BE2C (cell line): ENCODE measurements around the gene KCND2.

Source experiments
- DNase-seq: peaks from one replicate; pipeline ENCODE4 v3.0.0-alpha.2; 2020
- H3K27me3 ChIP-seq: fragments of 250-450 bp; sonication (Bioruptor Pico); 2 replicates; pipeline ENCODE4 v1.5.1; 2020; ENCODE audit warnings: mild to moderate bottlenecking
- H3K36me3 ChIP-seq: fragments of 250-450 bp; sonication (Bioruptor Pico); 2 replicates; pipeline ENCODE4 v1.5.1; 2020; ENCODE audit warnings: mild to moderate bottlenecking
- H3K4me1 ChIP-seq: fragments of 250-450 bp; sonication (Bioruptor Pico); 2 replicates; pipeline ENCODE4 v1.5.1; 2020
- H3K4me3 ChIP-seq: 2 replicates; pipeline ENCODE4 v1.5.1; 2011; ENCODE audit warnings: low read depth, low read length
- H3K9me3 ChIP-seq: fragments of 250-450 bp; sonication (Bioruptor Pico); 2 replicates; pipeline ENCODE4 v1.5.1; 2020
- TF ChIP-seq, protein P1 (sequence below): IDR thresholded peaks from 2 replicates; pipeline ENCODE4 v1.5.1; 2012; ENCODE audit warnings: mild to moderate bottlenecking, low read depth, low read length

Gene KCND2

DNA sequence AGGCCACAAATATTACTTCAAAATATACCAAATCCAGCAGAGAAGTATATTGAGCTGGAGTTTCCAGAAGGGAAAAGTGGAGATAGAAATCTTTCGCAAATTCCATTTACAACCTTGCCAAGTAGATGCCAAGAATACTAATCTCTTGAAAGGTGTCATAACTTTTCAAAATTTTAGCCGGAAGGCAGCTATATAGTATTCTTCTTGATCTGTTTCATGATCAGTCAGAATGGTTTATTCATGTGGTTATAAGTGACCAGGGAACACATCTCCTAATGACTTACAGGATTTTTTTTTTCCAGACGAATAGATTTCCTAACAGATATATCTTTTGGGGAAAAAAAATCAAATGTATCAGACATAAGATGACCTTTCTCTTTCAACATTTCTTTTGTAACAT lies 314.3 kb downstream of the KCND2 start:
- Histone ChIP-seq H3K4me3 (no peak overlapping the region), H3K4me1 (no peaks in the 10 kb centered on the region), H3K27me3 (no peaks in the 10 kb centered on the region), H3K36me3 (no peaks in the 10 kb centered on the region), H3K9me3 (no peaks in the 10 kb centered on the region)
- no peak for DNase-seq
- TF ChIP-seq, protein P1, sequence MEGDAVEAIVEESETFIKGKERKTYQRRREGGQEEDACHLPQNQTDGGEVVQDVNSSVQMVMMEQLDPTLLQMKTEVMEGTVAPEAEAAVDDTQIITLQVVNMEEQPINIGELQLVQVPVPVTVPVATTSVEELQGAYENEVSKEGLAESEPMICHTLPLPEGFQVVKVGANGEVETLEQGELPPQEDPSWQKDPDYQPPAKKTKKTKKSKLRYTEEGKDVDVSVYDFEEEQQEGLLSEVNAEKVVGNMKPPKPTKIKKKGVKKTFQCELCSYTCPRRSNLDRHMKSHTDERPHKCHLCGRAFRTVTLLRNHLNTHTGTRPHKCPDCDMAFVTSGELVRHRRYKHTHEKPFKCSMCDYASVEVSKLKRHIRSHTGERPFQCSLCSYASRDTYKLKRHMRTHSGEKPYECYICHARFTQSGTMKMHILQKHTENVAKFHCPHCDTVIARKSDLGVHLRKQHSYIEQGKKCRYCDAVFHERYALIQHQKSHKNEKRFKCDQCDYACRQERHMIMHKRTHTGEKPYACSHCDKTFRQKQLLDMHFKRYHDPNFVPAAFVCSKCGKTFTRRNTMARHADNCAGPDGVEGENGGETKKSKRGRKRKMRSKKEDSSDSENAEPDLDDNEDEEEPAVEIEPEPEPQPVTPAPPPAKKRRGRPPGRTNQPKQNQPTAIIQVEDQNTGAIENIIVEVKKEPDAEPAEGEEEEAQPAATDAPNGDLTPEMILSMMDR: no peak

DNA sequence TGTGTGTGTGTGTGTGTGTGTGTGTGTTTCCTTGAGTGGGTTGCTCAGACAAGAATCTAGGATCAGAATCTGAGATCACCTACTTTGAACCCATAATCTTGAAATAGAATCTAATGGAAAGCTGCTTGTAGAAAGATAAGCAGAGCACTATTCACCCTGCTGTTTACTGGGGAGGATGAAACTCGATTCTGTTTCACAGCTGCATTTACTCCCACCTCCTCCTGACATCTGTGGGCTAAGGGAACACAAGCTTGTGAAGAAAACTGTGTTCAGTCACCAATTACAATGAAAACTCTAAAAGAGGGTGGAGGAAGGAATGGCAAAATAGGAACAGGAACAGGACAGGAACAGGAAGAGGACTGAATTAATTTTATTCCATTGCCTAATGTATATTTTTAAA lies 315.4 kb downstream of the KCND2 start:
- TF ChIP-seq, protein P1: no peak
- DNase-seq: no peak
- H3K27me3 ChIP-seq: no peaks in the 10 kb centered on the region
- no peaks in the 10 kb centered on the region for H3K36me3 ChIP-seq
- no peak overlapping the region for H3K4me3 ChIP-seq
- H3K9me3 ChIP-seq: no peaks in the 10 kb centered on the region
- no peaks in the 10 kb centered on the region for H3K4me1 ChIP-seq

DNA sequence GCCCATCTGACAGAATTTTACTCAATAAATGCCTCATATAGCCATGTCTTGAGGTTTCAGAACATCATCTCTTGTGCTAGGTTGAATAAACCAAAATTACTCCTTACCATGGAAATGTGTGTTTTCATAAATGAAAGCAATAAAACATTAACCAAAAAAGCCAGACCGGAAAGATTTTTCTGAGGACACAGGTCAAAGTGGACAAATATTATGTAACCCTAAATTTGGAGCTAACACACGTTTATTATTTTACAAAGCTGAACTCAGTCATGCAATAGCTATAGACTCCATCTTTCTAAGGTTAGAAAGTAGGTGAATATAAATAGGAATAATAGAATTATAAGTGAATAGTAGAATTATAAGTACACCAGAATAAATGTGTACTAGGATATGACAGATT lies 315.9 kb downstream of the KCND2 start:
- Histone ChIP-seq H3K9me3 (no peaks in the 10 kb centered on the region), H3K4me1 (no peaks in the 10 kb centered on the region), H3K27me3 (no peaks in the 10 kb centered on the region), H3K4me3 (no peak overlapping the region), H3K36me3 (no peaks in the 10 kb centered on the region)
- no peak for DNase-seq
- TF ChIP-seq, protein P1: no peak

DNA sequence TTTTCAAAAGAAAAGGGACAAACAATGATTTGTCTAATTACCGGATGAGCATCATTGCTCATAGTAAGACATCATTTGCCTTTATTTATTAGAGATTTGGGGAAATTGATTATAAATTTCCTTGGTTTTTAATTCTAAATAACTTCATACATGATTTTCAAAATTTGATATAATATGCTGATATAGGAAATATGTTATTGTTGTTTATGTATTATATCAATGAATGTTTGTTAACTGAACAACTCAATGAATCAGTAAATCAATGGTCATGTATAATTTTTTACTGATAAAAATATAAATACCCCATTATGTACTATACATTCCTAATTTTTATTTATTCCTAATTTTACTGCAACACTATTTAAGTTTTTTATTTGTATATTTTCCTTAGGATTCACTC lies 327.6 kb downstream of the KCND2 start:
- no peaks in the 10 kb centered on the region for H3K4me1 ChIP-seq
- TF ChIP-seq, protein P1: no peak
- no peaks in the 10 kb centered on the region for H3K36me3 ChIP-seq
- no peak for DNase-seq
- no peaks in the 10 kb centered on the region for H3K27me3 ChIP-seq
- H3K4me3 ChIP-seq: no peak overlapping the region
- H3K9me3 ChIP-seq: no peaks in the 10 kb centered on the region

DNA sequence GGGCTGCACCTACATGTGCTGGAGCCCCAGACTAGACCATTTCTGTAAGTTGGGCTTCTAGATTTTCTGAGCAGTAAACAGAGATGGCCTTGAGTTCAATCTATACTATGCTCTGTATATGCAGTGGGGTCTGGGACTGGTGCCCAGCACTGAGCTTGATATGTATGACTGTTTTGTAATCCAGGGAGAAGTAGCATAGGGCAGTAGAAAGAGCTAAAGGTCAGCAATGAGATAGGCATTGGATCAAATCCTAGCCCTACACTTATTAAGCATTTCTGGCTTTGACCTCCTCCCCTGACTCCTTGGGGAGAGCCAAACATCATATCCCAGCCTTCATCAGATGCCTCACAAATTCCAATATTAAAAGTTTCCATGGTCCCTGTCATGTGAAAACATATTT lies 330.4 kb downstream of the KCND2 start:
- no peaks in the 10 kb centered on the region for H3K27me3 ChIP-seq
- H3K4me1 ChIP-seq: no peaks in the 10 kb centered on the region
- DNase-seq: no peak
- TF ChIP-seq, protein P1: no peak
- H3K36me3 ChIP-seq: no peaks in the 10 kb centered on the region
- no peak overlapping the region for H3K4me3 ChIP-seq
- no peaks in the 10 kb centered on the region for H3K9me3 ChIP-seq

DNA sequence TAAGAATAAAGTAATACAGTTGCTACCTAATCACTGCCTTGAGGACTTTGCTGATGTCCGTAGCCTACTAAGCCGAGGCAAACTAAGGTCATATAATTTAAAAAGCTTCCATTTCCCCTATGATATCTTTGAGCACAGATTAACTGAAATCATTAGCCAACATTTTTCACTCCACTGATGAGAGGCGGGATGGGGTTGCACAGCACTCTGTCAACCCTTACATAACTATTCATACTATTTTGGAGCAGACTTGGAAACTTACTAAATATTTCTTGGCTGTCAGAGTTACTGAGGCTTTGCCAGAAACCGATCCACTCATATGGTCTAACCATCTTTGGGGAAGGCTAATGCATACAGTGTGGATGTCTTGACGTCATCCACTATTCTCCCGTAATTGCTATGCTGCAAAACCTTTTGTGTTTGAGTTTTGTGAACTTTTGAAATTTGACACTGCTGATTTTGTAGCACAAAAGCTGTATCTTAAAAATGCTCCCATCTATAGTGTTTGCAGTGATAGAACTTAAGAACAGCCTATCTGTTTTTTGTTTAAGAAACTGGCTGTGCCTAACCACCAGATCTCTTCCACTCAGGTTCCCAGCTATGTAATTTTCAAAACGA lies 336.3 kb downstream of the KCND2 start:
- no peaks in the 10 kb centered on the region for H3K4me1 ChIP-seq
- H3K4me3 ChIP-seq: no peak overlapping the region
- no peaks in the 10 kb centered on the region for H3K9me3 ChIP-seq
- no peaks in the 10 kb centered on the region for H3K36me3 ChIP-seq
- DNase-seq: no peak
- TF ChIP-seq, protein P1: no peak
- H3K27me3 ChIP-seq: no peaks in the 10 kb centered on the region
